ENCODE data around the gene ACTA2.
A peak's percentile ranks its signal among the peaks of the same experiment; 100 is the strongest.

The ACTA2 gene

GRCh38 chr10:88889559-88890337 lies 62.8 kb downstream of the ACTA2 start:
- no peak for DNase-seq

- no peak for DNase-seq
These were observed 63.6 kb downstream of the ACTA2 start for GRCh38 chr10:88888810-88889445.

- DNase-seq, result peak in 1 of 5 experiments; percentile 72
These were observed 66.0 kb downstream of the ACTA2 start for GRCh38 chr10:88886557-88886956.

Measured in T-helper 2 cell (primary cell).